GM10248 (cell line): ENCODE results near the gene SLC29A4.
"Not testable (repeated sequence)": the region's sequence is repeated elsewhere in the genome, so short reads cannot be mapped to it uniquely, and the experiment has no call there.

Experiments
- CTCF ChIA-PET: fragments of 300-600 bp; sonication (Branson Sonifier 250); formaldehyde crosslinking; extraction: SDS; loops from one replicate; lab custom pipeline; 2021; ENCODE audit warnings: antibody characterized with exemption; lab: Yijun Ruan, JAX
- POLR2A ChIA-PET: fragments of 350-650 bp; sonication (Branson Sonifier 250); formaldehyde crosslinking; extraction: SDS; loops from one replicate; lab custom pipeline; 2020; ENCODE audit warnings: antibody characterized with exemption; lab: Yijun Ruan, JAX
- DNase-seq: peaks from one replicate; pipeline ENCODE4 v3.0.0; 2012; ENCODE audit errors: extremely low spot score
- TF ChIP-seq, protein P1 (sequence below): IDR thresholded peaks from 2 replicates; pipeline ENCODE4 v1.5.1; 2012; ENCODE audit warnings: mild to moderate bottlenecking, low read depth; ENCODE audit errors: extremely low read depth, missing control alignments, control extremely low read depth

SLC29A4 gene

GRCh38 chr7:5309146-5309545 lies 26.4 kb downstream of the SLC29A4 start:
- TF ChIP-seq, protein P1, sequence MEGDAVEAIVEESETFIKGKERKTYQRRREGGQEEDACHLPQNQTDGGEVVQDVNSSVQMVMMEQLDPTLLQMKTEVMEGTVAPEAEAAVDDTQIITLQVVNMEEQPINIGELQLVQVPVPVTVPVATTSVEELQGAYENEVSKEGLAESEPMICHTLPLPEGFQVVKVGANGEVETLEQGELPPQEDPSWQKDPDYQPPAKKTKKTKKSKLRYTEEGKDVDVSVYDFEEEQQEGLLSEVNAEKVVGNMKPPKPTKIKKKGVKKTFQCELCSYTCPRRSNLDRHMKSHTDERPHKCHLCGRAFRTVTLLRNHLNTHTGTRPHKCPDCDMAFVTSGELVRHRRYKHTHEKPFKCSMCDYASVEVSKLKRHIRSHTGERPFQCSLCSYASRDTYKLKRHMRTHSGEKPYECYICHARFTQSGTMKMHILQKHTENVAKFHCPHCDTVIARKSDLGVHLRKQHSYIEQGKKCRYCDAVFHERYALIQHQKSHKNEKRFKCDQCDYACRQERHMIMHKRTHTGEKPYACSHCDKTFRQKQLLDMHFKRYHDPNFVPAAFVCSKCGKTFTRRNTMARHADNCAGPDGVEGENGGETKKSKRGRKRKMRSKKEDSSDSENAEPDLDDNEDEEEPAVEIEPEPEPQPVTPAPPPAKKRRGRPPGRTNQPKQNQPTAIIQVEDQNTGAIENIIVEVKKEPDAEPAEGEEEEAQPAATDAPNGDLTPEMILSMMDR, result no peak
- CTCF ChIA-PET, result no interaction called here
- no peak for DNase-seq
- POLR2A ChIA-PET, result no interaction called here

DNA sequence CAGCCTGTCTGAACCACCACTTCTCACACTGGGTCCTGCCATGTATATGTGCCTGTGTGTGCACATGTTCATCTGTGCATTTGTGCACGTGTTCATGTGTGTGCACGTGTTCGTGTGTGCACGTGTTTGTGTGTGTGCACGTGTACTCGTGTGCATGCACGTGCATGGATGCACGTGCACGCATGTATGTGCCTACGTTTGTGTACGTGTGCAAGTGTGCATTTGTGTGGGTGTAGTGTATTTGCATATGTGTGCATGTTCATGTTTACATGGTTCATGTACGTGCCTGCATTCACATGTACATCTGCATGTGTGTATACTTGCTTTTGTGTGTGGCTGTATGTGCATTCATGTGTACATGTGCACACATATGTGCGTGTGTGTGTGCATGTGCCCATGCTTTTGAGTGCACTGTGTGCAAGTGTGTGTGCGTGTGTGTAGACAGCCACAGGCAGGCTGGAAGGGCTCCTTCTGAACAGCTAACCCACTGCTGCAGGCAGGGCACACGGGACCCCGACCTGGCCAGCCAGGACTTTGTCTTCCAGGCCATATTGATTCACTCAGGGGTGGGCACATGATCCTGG lies 28.2 kb downstream of the SLC29A4 start:
- TF ChIP-seq, protein P1, result no peak
- no peak for DNase-seq
- POLR2A ChIA-PET, result no interaction called here
- CTCF ChIA-PET, result interaction anchor here (1.0 kb wide), 1 partner anchor 12 kb away, joined by 3 read pairs; no protein-coding TSS in a partner anchor

DNA sequence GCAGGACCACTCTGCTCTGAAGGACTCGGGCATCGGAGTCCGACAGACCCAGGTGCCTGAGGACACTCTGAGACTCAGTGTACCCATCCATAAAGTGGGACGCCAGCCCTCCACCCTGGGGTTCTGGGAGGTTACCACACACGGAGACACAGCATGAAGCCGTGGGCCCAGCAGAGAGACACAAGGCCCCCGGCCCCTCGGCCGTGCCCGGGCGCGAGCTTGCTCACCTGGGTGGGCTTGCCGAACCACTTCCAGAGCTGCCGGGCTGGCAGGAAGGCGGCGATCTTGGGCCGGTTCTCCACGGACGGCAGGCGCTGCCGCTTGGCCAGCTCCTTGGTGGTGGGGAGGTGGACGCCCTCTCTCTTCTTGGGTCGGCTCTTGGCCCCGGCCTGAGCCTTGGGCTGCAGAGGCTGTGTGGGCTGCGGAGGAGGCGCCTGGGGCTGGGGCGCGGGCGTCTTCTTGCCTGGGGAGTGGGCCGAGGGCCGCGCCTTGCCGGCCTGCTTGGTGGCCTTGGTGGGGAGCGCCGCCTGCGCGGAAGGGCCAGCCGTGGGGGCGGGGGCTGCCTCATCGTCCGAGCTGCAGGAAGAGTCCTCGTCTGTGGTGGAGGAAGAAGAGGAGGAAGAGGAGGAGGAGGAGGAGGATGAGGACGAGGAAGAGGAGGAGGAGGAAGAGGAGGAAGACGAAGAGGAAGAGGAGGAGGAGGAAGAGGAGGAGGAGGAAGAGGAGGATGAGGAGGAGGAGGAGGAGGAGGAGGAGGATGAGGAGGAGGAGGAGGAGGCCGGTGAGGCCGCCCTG lies 29.7 kb downstream of the SLC29A4 start:
- CTCF ChIA-PET, POLR2A ChIA-PET, DNase-seq: not testable (repeated sequence)

- POLR2A ChIA-PET, DNase-seq, CTCF ChIA-PET: not testable (repeated sequence)
Observed at GRCh38 chr7:5313076-5313885, 30.5 kb downstream of the SLC29A4 start.

DNA sequence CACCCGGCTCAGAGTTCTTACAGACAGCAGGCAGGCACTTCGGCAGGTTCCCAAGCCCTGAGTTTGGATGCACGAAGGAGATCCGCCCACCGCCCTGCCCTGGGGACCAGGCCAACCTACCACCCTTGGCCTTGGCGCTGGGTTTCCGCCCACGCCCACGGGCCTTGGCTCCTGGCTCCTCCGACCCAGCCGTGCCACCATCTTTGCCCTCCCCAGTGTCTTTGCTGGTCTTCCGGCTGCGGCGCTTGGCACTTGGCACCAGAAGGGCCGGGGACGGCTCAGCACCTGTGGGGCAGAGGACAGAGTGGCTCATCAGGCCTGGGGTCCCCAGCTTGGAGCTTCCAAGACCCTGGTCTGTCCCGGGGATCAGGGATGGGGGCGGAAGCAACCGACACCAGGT lies 32.1 kb downstream of the SLC29A4 start:
- ChIA-PET CTCF (no interaction called here), POLR2A (no interaction called here)
- TF ChIP-seq, protein P1, result no peak
- DNase-seq, result no peak

DNA sequence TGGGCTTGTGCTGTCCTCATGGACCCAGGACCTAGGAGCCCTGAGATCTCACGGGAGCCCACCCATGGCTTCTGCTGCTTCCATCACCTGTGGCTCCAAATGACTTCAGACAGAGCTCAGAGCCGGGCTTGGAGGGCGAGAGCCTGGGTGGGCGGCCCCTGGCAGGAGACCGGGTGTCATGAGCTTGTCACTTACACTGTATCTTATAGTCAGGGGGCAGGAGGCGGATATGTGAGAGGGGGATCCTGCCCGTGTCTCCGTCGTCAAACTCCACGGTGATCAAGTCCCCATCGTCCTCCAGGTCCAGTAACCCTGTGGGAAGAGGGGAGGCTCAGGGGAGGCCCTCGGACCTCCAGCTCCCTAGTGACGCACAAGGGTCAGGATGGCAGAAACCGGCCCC lies 33.0 kb downstream of the SLC29A4 start:
- ChIA-PET POLR2A (no interaction called here), CTCF (no interaction called here)
- TF ChIP-seq, protein P1, result no peak
- DNase-seq, result no peak

DNA sequence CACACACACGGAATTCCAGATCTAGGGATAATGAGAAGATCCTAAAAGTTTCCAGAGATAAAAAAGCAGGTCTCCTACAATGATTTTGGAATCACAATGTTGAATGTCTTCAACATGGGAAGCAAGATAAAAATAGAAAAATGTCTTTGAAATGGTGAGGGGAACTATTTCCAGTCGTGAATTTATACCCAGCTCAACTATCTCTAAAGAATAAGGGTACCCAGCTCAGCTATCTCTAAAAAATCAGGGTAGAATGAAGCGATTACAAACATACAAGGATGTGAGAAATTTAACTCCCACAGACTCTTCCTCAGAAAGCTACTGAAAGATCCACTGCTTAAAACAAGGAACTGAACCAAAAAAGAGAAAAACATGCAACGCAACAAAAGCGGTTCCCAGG lies 35.9 kb downstream of the SLC29A4 start:
- POLR2A ChIA-PET, DNase-seq, CTCF ChIA-PET: not testable (repeated sequence)

DNA sequence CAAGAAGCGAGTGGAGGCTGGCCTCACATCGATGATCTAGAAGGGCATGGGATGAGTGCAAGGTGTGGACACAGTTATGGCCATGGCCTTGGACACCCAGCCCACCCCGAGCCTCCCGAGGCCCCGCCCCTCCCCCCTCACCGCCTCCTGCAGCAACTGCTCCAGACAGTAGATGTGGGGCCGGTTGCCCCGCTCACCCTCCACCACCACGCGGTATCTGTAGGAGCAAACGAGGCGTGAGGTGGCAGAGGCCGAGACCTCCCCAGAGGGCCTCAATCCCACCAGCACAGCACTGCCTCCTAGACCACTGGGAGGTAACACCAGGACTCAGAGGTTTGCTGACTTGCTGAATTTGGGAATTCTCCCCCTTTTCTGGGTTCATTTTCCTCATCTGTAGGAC lies 37.6 kb downstream of the SLC29A4 start:
- TF ChIP-seq, protein P1, result no peak
- CTCF ChIA-PET, result no interaction called here
- DNase-seq, result no peak
- POLR2A ChIA-PET, result no interaction called here
